Tibial nerve (tissue), 4 donors: ENCODE data around the gene HLA-DMB.

Experiments
- EP300 ChIP-seq, 2 donors: sonication (generic); formaldehyde crosslinking; IDR thresholded peaks; one replicate each; pipeline ENCODE4 v1.6.1; 2017; ENCODE audit warnings: antibody characterized with exemption in 2 of 2, mild to moderate bottlenecking in 1 of 2
- POLR2A ChIP-seq, 2 donors: fragments of 450-650 bp; IDR thresholded peaks; one replicate each; pipeline ENCODE4 v1.6.1; 2017; ENCODE audit warnings: antibody characterized with exemption in 2 of 2, mild to moderate bottlenecking in 2 of 2, moderate library complexity in 2 of 2
- TF ChIP-seq, protein P1 (sequence below), 5 experiments: fragments of 200-600 bp in 3 of 5; fragments of 450-650 bp in 2 of 5; sonication (generic) in 3 of 5; IDR thresholded peaks; one replicate each; pipeline ENCODE4 v1.5.1; 2016 to 2019; ENCODE audit warnings: antibody characterized with exemption in 5 of 5, mild to moderate bottlenecking in 3 of 5, moderate library complexity in 2 of 5

DNA sequence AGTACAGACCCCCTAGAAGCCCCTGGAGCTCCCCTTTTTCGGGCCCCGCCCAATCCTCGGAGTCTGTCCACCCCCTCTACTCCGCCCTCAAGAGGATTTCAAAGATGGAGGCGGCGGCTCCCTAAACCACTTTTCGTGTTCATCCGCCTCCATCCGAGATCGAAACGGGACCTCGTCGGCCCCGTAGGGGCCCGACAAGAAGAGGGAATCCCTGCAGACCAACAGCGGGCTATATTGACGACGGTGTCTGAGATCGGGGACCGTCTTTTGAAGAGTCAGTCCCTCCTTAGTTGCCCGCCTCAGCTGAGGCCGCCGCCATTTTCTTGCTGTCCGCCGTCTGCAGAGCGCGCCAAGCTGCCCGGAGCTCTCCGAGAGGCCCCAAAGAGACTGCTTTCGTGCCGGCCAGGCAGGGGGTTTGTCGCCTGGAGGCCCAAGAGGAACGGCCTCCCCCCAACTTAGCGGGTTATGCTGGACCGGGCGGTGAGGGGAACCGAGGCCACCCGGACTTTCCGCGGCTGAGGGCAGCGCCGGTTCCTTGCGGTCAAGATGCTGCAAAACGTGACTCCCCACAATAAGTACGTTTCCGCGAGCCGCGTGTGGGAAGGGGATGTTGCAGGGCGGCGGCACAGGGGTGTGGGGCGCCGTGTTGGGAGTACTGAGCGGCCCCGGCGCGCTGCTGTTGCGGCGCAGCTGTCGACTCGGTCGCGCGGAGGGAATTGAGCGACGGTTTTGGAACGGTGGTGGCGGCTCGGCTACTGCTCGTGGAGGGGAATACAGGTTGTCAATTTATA lies 31.7 kb upstream of the HLA-DMB start:
- TF ChIP-seq POLR2A (IDR thresholded peaks at IDR 0.05) (no peak), EP300 (IDR thresholded peaks at IDR 0.05) (no peak)
- TF ChIP-seq, protein P1, sequence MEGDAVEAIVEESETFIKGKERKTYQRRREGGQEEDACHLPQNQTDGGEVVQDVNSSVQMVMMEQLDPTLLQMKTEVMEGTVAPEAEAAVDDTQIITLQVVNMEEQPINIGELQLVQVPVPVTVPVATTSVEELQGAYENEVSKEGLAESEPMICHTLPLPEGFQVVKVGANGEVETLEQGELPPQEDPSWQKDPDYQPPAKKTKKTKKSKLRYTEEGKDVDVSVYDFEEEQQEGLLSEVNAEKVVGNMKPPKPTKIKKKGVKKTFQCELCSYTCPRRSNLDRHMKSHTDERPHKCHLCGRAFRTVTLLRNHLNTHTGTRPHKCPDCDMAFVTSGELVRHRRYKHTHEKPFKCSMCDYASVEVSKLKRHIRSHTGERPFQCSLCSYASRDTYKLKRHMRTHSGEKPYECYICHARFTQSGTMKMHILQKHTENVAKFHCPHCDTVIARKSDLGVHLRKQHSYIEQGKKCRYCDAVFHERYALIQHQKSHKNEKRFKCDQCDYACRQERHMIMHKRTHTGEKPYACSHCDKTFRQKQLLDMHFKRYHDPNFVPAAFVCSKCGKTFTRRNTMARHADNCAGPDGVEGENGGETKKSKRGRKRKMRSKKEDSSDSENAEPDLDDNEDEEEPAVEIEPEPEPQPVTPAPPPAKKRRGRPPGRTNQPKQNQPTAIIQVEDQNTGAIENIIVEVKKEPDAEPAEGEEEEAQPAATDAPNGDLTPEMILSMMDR (IDR thresholded peaks at IDR 0.05): no peak
